Natural killer cell (primary cell): ENCODE data around the gene EBLN1. TPM values are rescaled to one million over a fixed set of nuclear protein-coding genes. Genes with fewer than 3 reads are reported as not detected.
A peak's percentile ranks its signal among the peaks of the same experiment; 100 is the strongest.

Source experiments
- ATAC-seq, 3 donors: fragments of 150-1000 bp in 2 of 3; fragments of 200-7000 bp in 1 of 3; cut with Tn5 transposase; 1 replicate in 1 of 3; 2 replicates in 2 of 3; pipeline ENCODE4 v1.10.0; 2021; ENCODE audit warnings: mild to moderate bottlenecking in 2 of 3, moderate library complexity in 2 of 3
- DNase-seq, 2 donors: peaks; one replicate each; pipeline versions ENCODE4 v3.0.0 to v3.0.0-alpha.2; 2013 to 2021; ENCODE audit warnings: mixed read lengths in 1 of 2
- H3K27ac ChIP-seq: one replicate; pipeline ENCODE4 v1.5.1; 2013; ENCODE audit warnings: mild to moderate bottlenecking, low read length
- H3K27me3 ChIP-seq: one replicate; pipeline ENCODE4 v1.6.1; 2013; ENCODE audit warnings: low read length; ENCODE audit not compliant: control insufficient read depth, insufficient read depth
- H3K36me3 ChIP-seq: one replicate; pipeline ENCODE4 v1.6.1; 2013; ENCODE audit warnings: low read length; ENCODE audit not compliant: control insufficient read depth, insufficient read depth
- H3K4me1 ChIP-seq: one replicate; pipeline ENCODE4 v1.6.1; 2013; ENCODE audit warnings: low read length; ENCODE audit not compliant: control insufficient read depth, insufficient read depth
- H3K4me3 ChIP-seq: one replicate; pipeline ENCODE4 v1.5.1; 2013; ENCODE audit warnings: low read length
- H3K9me3 ChIP-seq: one replicate; pipeline ENCODE4 v1.6.1; 2013; ENCODE audit warnings: low read length; ENCODE audit not compliant: control insufficient read depth, insufficient read depth
- H3K27ac Mint-ChIP-seq, 2 donors: one replicate each; pipeline ENCODE4 v1.8.0; 2022; ENCODE audit warnings: mild to moderate bottlenecking in 2 of 2, mixed read lengths in 2 of 2, moderate library complexity in 1 of 2
- H3K27me3 Mint-ChIP-seq, 2 donors: one replicate each; pipeline ENCODE4 v1.8.0; 2022; ENCODE audit warnings: low read depth in 2 of 2, mixed read lengths in 2 of 2
- H3K36me3 Mint-ChIP-seq: one replicate; pipeline ENCODE4 v1.8.0; 2022; ENCODE audit warnings: mixed read lengths
- H3K4me1 Mint-ChIP-seq, 2 donors: one replicate each; pipeline ENCODE4 v1.8.0; 2022; ENCODE audit warnings: mixed read lengths in 2 of 2
- H3K4me3 Mint-ChIP-seq: one replicate; pipeline ENCODE4 v1.8.0; 2022; ENCODE audit warnings: mild to moderate bottlenecking, moderate library complexity, mixed read lengths
- H3K9me3 Mint-ChIP-seq, 2 donors: one replicate each; pipeline ENCODE4 v1.8.0; 2022; ENCODE audit warnings: mixed read lengths in 2 of 2
- CTCF ChIP-seq: fragments of 200-600 bp; IDR thresholded peaks from one replicate; pipeline ENCODE4 v1.8.0; 2022; ENCODE audit warnings: antibody characterized with exemption
- WGBS: methylation state at CpG from one replicate; pipeline ENCODE4 v1.1.7; 2013; ENCODE audit warnings: missing lambda C conversion rate; ENCODE audit not compliant: insufficient coverage; 5-methylcytosine and 5-hydroxymethylcytosine counted together
- intact Hi-C: fragments of 100-400 bp; cut with micrococcal nuclease; formaldehyde crosslinking; loops from one replicate; pipeline ENCODE4 v1.14.2; 2022
- total RNA-seq, 4 donors: library from RNA; stranded (reverse); fragments of 120-200 nt in 1 of 4; gene quantifications; one replicate each; pipeline versions ENCODE4 v1.2.3 to v1.2.4, GENCODE V29; 2013 to 2022

The EBLN1 gene
- total RNA-seq, 3 donors from 2014 or later (not counting 1 experiment from before 2014, with no cell fraction given), result not detected

GRCh38 chr10:22252224-22252800, 34.5 kb upstream of the EBLN1 start:
- under 1% methylated on average over 52 of the region's 52 CpGs for WGBS
- peak overlapping the region; percentile 74 to 85 for H3K27ac Mint-ChIP-seq

GRCh38 chr10:22251751-22252223, 34.0 kb upstream of the EBLN1 start:
- H3K27ac Mint-ChIP-seq, result peak overlapping the region; percentile 74 to 85
- Histone ChIP-seq H3K27ac (peak overlapping the region; percentile 96), H3K4me1 (peaks cover 19% of the 10 kb centered on the region), H3K27me3 (peaks cover 19% of the 10 kb centered on the region), H3K36me3 (no peaks in the 10 kb centered on the region), H3K4me3 (peak overlapping the region; percentile 83), H3K9me3 (no peaks in the 10 kb centered on the region)
- H3K4me3 Mint-ChIP-seq, result peak overlapping the region; percentile 98
- peak; percentile 61 to 68 (median 67) for ATAC-seq
- peak; percentile 34 to 81 for DNase-seq
- H3K4me1 Mint-ChIP-seq, result peaks cover 17 to 23% of the 10 kb centered on the region in 2 donors
- H3K9me3 Mint-ChIP-seq, result no peaks in the 10 kb centered on the region
- peaks cover 34 to 49% of the 10 kb centered on the region in 2 donors for H3K27me3 Mint-ChIP-seq
- H3K36me3 Mint-ChIP-seq, result no peaks in the 10 kb centered on the region
- TF ChIP-seq CTCF, result no peak
- intact Hi-C loops, result loop anchor here (5.0 to 10.0 kb wide), 4 partner anchors 66 to 733 kb away; partner anchors contain the start of genes COMMD3 and MLLT10
- WGBS, result 0% methylated on average over 24 of the region's 28 CpGs

More at GRCh38 chr10:22252224-22252800, 34.5 kb upstream of the EBLN1 start:
- H3K4me1 ChIP-seq, result peaks cover 19% of the 10 kb centered on the region
- peak overlapping the region; percentile 83 for H3K4me3 ChIP-seq
- TF ChIP-seq CTCF, result no peak
- no peaks in the 10 kb centered on the region for H3K36me3 Mint-ChIP-seq
- H3K9me3 ChIP-seq, result no peaks in the 10 kb centered on the region
- intact Hi-C loops, result loop anchor here (5.0 to 10.0 kb wide), 4 partner anchors 65 to 732 kb away; partner anchors contain the start of genes COMMD3 and MLLT10
- peak overlapping the region; percentile 98 for H3K4me3 Mint-ChIP-seq
- peak overlapping the region; percentile 96 for H3K27ac ChIP-seq
- ATAC-seq, result peak; percentile 54 to 58 (median 58)
- peaks cover 39 to 55% of the 10 kb centered on the region in 2 donors for H3K27me3 Mint-ChIP-seq
- H3K4me1 Mint-ChIP-seq, result peaks cover 17 to 23% of the 10 kb centered on the region in 2 donors
- peaks cover 22% of the 10 kb centered on the region for H3K27me3 ChIP-seq
- peak in 1 of 2 donors; percentile 69 for DNase-seq
- no peaks in the 10 kb centered on the region for H3K36me3 ChIP-seq
- no peaks in the 10 kb centered on the region for H3K9me3 Mint-ChIP-seq

GRCh38 chr10:22250897-22251660, 33.3 kb upstream of the EBLN1 start:
- TF ChIP-seq CTCF, result no peak
- H3K27ac Mint-ChIP-seq, result peak overlapping the region; percentile 74 to 85
- intact Hi-C loops, result loop anchor here (5.0 to 10.0 kb wide), 4 partner anchors 66 to 734 kb away; partner anchors contain the start of genes COMMD3 and MLLT10
- no peaks in the 10 kb centered on the region for H3K9me3 Mint-ChIP-seq
- no peaks in the 10 kb centered on the region for H3K36me3 Mint-ChIP-seq
- peak in 1 of 2 donors; percentile 50 for DNase-seq
- peaks cover 19% of the 10 kb centered on the region for H3K4me1 ChIP-seq
- H3K9me3 ChIP-seq, result no peaks in the 10 kb centered on the region
- WGBS, result 14% methylated on average over 10 of the region's 13 CpGs
- peak overlapping the region; percentile 96 for H3K27ac ChIP-seq
- H3K4me3 Mint-ChIP-seq, result peak overlapping the region; percentile 98
- H3K36me3 ChIP-seq, result no peaks in the 10 kb centered on the region
- peaks cover 17 to 23% of the 10 kb centered on the region in 2 donors for H3K4me1 Mint-ChIP-seq
- H3K27me3 ChIP-seq, result peaks cover 16% of the 10 kb centered on the region
- ATAC-seq, result no peak
- peaks cover 34 to 45% of the 10 kb centered on the region in 2 donors for H3K27me3 Mint-ChIP-seq
- H3K4me3 ChIP-seq, result peak overlapping the region; percentile 83
